ENCODE results near the gene FCRL6.
A peak's percentile ranks its signal among the peaks of the same experiment; 100 is the strongest.

FCRL6 gene

DNA sequence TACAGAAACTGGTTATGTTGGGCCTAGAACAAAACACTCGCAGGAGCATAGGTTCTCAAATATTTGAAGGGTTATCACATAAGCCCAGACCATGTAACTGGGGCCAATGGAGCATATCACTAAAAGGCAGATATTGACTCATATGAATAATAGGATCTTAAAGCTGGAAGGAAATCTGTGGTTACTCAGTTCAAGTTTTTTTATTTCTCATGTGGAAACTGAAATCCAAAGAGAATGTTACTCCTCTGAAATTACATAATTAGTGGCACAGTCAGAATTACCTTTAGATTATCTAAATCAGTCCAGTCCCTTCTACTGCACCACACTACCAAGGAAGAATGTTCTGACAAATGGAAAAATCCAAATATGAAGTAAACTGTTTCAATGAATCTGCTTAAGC, 36.6 kb downstream of the FCRL6 start:
- no peak for DNase-seq

DNA sequence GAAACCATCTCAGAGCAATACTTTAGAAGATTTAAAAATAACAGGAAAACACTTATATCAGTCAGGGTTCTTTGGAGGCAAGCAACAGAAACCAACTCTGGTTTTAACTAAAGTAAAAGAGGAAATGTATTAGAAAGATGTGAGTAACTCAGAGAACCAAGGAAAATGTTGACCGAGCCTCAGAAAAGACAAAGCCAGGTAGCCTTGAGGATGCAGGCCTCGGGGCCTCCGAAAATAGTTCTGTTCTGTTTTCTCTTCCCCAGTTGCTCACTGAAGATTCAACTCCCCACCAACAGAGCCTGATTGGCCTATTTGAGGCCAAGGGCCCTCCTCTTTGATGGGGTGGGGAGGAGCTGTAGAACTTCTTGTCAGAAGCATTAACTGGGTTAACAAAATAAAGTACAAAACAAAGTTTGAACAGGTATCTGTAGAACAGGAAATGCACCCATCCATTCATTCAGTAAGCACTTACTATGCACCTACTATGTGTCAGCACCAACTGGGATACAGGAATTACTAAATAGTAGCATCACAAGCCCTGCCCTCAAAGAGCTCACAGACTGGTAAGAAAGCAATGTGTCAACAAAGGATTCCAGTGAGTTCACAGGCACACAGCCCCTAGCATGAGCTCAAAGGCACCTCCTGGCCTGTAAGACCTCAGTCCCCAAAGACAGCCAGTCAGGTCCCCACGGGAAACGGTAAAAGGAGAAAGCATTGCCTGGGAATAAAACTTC, 37.1 kb downstream of the FCRL6 start:
- DNase-seq: no peak

DNA sequence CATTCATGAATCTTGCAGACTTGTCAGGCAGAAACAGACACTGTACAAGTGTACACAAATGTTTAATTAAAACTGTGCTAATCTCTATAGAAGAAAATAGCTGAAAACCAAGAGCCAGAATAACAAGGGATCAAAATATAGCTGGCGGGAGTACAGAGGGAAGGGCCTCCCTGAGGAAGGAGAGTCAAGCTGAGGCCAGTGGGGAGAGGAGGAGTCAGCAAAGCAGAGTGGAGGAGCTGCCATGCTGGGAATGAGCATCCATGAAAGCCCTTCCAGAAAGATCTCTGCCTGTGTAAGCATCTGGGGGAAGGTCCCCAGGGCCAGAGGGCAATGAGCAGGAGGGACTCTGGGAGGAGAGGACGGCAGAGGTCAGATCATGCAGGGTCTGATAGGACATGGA, 39.6 kb downstream of the FCRL6 start:
- no peak for DNase-seq

DNA sequence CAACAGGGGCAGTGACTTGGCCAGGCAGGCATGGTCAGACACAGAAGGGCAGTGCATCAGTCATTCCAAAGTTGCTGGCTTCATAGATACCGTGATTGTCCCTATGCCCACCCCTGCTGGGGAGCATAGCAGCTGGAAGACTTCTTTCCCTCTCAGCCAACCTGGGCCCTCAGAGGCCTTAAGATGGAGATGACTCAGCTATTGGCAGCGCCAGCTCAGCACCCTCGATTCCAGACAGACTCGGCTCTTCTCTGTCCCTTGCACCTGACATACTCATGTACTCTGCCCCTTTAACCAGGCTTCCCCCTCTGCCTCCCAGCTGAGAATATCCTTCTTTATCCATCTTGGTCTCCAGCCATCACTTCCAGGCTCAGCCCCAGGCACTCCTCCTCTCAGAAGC, 41.3 kb downstream of the FCRL6 start:
- no peak for DNase-seq

DNA sequence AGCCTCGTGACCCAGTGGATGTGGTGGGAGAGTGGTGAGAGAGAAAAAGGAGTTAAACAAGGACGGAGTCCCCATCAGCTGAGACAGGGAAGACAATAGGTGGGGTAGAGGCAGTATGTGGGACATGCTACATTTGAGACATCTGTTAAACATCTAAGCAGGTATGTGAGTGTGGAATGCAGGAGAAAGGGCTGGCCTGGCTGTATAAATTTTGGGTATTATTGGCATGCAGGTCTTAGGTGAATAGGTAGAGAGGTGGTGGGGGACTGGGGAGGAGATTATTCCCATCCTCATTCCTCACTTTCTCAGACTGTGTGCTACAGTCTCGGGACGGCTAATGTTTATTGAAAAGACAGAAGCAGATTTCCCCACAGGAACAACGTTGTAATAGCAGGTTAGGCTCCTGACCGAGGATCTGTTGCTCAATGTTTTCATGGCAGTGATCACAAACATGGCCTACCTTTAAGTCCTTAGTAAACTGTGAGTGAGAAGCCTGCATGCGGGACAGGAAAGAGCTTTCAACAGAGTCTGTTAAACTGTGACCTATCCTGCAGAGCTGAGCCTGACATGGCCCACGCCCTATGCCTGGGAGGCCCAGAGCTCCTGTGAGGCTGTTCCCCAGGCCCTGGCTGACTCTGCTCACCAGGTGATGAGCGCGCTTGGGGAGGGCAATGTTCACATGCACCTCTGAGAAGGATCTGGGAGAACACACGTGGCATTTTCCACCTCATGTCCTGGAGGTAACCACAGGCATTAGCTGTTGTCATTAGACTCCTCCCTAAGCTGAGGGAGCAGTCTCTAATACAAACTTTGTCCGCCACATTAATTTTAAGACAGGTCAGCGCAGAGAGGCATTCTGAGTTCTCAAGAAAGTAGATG, 43.8 kb downstream of the FCRL6 start:
- DNase-seq: no peak

DNA sequence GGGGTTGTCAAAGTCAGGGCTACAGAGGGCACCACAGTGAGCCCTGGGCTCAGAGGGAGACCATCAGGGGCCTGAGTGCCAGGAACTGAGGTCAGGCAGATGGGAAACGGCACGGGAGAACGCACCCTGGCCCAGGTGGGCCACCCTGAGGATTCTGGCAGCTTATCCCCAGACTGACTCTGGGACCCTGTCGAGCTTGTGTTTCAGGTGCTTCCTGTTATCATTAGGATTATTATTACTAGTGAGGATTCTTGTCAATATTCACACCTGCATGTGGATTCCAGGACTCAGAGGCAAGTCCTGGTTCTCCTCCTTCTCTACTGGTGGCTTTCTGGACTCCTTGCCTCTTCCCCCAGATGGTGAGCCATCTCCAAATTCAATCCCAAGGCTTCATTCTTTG, 45.1 kb downstream of the FCRL6 start:
- no peak for DNase-seq

DNA sequence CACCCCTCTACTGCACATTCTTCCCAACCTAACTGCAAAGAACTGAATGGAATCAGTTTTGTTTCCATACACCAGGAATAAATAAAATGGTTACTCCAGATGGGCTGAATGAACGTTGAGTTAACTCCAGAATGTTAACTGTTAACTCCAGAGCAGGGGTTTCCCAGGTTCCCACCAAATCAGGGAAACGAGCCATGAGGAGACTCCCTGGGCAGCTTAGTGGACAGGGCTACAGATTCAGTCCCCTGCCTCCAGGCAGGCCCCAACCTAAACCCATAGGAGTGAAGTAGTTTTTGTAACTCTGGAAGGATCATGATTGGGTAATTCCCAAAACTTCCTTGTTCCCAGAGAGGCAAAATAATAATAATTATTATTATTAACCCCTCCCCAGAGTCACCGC, 46.2 kb downstream of the FCRL6 start:
- no peak for DNase-seq

DNA sequence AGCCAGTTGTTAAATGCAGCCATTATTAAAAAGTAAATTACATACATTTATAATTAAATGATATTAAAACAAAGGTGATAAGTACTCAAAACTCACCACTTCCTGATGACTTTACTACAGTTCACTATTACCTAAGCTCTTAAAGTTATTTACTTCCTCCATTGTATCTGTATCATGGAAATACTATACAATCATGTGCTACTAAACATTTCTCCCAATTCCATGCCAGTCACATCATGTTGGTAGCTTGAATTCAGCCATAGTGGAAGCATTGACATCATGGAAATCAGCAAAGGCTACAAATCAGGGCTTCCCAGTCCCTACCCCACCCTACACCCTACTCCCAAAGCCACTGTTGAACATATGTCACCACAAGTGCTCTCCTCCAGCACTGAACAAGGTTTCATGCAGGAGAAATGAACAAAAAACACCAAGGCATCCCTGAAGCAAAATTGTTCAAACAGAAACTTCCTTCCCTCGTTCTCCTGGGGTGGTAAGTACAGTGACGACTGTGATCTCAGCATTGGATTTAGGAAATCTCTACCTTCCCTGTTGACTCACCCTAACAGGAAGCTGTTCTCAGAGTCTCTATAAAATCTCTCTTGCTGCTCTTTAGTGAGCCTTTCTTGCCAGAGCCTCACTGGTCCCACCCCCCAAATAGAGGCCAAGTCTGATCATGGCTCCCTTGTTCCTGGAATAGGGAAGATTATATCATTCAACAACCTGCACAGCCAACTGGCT, 47.6 kb downstream of the FCRL6 start:
- no peak for DNase-seq

DNA sequence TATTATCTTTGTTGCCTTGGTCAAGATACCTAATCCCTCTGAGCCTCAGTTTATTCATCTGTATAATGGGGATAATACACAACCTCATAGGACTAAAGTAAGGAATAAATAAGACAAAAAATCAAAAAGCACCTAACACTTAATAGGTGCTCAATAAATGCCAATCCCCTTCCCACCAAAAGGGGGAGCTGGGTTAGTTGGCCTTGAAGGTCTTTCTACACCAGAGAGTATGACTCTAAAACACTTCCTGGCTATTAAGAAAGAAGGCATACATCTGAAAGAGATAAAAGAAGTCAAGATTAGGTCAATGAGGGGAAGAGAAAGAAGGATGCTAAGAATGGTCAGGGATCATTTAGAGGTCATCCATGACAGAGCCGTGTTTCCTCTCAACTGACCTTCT, 49.2 kb downstream of the FCRL6 start:
- DNase-seq: no peak

DNA sequence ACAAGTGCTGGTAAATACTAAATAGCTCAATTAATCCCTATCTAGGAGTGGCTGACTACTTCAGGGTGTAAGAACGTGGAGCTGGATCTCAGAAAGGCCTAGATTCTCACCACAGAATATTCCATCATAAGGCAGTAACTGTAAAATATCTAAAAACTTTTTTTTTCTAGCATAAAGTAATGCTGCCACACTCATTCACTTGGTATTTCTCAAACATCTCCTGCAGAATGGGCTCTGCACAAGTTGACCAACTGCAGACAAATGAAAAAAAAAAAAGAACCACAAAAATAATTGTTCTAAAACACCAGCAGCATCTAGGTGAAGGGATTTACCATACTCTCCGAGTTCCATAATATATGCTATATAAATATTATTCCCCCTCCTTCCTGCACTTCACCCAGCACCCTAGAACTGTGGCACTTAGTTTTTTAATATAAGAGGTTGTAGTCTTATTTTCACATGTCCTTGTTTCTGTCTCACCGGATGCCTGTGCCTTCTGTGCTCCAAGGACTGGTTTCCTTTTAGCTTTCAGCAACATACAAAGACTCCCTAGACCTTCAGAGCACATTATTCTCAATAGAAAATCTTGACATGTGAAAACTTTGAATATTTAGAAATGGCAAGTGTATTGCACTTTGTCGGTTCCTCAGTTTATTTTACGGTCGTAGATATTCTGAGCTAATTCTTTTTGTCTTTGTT, 51.4 kb downstream of the FCRL6 start:
- DNase-seq: no peak

DNA sequence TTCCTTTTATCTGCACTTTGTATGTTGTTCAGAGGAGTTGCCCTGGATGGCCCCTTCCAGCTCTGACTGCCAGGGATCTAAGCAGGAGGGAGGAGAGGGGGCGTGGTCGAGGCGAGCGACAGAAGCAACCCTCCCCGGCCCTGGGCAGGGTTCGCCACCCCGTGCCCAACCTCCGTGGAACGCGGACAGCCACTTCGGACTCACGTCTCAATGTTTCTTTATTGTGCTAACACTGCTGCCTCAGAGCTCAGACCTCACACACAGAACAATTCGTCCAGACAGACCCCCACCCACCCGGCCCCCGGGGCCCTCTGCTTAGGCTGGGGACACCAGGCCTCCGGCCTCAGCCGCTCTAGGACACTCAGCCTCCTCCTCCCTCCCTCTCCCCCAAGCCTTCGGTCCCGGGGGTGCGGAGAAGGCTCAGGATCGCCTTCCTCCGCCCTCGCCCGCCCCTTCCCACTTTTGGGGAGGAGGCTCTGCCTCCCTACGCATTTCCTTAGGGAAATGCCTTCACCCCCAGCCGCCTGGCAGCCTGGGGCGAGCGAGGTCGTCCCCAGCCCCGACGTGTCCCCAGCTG, 52.0 kb downstream of the FCRL6 start:
- peak; percentile 16 for DNase-seq

DNA sequence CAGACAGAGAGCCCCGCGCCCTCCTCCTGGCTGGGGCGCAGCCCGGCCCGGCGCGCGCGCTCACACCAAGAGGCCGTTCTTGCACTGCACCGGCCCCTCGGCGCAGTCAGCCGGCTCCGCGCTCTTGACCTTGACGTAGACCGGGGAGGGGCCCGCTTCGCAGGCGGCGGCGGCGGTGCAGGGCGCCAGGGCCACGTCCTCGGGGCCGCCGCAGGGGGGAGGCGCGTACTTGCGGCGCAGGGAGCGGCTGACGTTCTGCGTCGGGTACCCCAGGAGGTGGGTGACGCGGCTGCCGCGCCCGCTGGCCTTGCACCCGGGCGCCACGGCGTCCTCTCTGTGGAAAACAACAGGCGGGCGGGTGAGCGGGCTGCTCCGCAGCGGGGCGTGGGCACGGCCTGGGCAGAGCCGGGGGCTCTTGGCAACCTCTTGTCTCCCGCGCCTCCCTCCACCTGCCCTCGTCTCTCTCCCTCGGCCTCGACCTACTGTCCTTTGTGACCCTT, 52.6 kb downstream of the FCRL6 start:
- no peak for DNase-seq

DNA sequence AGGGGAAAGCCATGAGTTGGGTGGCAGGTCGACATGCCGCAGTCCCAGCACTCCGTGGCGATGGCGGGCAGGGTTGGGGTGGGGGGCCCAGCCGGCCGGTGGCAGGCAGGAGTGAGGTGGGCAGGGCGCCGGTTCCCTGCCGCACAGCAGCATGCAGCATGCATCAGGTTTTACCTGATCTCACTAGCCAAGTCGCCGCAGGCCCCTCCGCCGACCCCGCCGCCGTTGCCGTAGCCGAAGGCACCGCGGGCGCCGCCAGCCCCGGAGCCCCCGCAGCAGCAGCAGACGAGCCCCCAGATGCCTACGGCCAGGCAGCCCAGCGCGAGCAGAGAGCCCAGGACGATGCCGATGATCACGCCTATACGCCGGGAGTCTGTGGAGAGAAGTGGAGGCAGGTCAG, 53.5 kb downstream of the FCRL6 start:
- DNase-seq: no peak

DNA sequence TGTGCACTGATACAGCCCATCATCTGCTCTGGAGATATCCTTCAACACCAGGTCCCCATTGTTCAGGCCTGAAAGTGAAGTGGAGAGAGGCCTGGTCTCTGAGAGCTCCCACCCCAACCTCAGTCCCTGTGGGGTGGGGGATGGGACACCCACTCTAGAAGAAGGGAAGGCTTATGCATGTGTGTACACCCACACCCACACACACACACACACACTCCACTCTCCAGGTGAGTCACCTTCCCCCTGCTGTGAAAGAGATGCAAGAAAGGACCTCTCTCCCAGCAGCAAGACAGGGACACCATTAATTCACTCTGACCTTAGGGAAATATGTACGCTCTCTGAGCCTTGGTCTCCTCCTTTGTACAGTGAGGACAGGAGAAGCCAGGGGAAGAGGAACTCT, 54.4 kb downstream of the FCRL6 start:
- DNase-seq: no peak

DNA sequence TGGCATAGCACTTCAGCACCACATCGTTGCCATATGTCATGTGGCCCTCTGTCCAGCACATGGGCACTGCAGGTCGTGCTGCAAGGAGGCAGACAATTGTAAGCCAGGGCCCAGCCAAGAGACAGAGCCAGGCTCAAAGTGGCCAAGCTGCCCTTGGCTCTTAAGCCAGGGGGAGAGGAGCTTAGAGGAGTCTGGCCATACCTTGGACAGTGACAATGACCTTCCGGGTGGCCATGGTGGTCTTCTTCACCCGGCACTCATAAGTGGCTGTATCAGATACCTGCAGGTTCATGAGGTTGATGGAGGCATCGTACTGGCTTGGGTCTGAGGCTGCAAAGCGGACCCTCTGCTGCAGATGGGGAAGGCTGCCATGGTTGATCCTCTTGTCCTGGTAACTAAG, 55.7 kb downstream of the FCRL6 start:
- DNase-seq: no peak

DNA sequence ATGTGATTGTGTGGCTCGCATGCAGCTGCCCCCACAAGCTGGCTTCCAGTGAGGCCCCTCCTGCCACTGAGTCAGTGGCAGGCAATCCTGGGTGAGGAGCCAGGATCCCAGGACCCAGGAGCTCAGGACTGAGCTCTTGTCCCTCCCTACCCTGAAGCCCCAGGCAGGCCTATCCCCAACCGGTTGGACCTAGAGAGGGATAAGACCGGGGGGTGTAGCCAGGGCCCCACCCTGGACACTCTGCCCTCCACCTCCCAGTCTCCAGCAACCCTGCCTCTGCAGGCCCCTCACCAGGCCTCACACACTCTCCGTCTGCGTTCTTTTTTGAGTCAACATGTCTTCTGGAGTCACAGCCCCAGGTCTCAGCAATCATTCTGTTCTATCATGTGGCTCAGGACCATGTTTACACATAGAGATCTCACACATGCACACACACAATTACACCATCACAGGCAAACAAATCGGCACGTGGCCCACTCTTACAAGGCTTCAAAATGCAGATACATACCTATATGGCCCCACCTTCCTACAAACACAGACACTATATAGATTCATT, 57.7 kb downstream of the FCRL6 start:
- DNase-seq: no peak

DNA sequence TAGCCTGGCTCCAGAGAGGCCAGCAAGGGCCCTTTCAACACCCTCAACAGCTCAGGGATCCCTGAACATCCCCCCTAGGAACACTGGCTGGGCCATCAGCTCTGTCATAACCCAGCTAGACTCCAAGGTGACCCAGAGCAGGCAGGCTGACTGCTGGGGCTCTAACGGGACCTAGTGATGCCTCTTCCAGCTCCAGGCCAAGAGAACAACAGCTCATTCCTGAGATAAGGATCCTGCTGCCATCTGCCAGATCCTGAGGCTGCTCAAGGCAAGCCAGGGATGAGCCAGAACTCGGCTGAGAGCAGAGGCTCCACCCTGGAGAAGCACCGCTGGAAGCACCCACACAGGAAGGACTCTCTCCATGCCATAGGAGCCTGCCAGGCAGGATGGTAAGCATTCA, 58.3 kb downstream of the FCRL6 start:
- no peak for DNase-seq

DNA sequence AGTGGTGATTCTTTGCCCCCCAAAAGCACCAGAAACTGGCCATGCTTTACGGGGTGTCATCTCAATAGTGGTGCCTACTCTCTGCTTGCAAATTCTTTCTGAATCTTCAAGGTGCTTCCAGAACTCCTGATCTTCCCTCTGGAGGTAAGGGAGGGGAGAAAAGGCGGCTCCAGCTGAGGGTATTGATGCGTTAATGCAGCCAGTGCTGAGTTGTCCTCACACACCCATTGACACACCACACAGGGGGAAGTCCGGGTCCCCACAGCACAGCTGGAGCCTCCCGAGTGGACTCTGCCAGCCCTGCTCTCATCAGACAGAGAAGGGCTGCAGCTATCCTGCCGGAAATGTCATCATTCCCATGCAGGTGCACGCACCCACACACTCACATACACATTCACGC, 59.1 kb downstream of the FCRL6 start:
- no peak for DNase-seq

DNA sequence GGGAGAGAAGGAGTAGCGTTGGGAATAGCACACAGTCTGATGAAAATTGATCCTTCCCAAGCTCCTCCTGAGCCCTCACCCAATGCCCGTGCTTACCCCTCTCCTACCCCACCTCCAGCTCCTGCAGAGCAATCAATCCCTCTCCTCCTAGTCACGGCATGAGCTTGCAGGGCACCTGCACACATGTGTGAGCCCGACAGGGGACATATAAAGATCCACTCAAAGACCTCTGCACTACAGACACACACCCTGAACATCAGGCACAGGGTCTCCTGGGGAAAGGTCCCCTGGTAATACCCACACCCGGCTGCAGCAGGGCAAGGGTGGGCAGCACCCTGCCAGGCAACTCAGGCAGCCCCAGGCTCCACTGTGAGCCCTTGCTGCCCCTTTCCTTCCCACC, 59.9 kb downstream of the FCRL6 start:
- DNase-seq: no peak

DNA sequence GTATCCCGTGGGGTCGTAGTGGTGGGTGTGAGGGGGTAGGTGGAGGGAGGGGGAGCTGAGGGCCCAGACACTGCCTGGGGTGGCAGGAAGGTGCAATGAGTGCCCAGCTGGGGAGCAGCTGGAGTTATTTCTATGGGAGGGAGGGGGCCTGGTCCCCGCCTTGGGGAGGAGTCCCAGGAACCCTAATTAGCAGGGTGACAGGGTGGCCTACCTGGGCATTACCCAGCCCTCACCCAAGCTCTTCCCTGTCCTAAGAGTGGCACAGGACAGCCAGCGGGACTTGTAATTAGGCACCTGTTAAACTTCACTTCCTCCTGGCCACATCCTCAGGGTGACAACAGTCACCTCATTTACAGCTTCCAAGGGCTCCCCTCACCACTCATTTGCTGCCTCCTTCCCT, 60.4 kb downstream of the FCRL6 start, which contains the start of gene VSIG8:
Gene VSIG8 (minus strand): TSS at position 101 of the 400 bp plus-strand sequence. CDS start 136 bp downstream, outside the sequence.
- no peak for DNase-seq

DNA sequence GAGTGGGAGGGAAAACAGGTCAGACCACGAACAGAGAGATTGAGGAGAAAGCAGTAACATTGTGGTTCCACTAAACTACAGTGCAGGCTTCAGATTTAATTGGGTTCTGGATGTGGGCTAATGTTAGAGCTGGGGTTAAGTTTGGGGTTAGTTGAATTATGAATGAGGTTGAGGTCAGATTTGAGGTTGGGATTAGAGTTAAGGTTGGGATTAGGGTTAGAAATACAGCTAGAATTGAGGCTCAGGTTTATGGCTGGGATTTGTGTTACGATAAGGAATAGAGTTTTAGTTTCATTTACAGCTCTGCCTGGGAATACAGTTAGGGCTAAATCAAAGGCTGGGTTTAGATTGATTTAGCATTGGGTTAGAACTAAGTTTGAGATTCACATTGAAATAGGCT, 62.1 kb downstream of the FCRL6 start:
- no peak for DNase-seq
